ENCODE data around the gene PEMT.

PEMT gene

GRCh38 chr17:17587614-17588337 is 3.7 kb downstream of the PEMT start:
- peak overlapping the region; percentile 48 for H3K27ac ChIP-seq
- no peak for TF ChIP-seq Cebpa-rat (IDR thresholded peaks at IDR 0.05)
- H3K4me1 ChIP-seq = peaks cover 47% of the 10 kb centered on the region
- no peaks in the 10 kb centered on the region for H3K36me3 ChIP-seq
- no peaks in the 10 kb centered on the region for H3K9me3 ChIP-seq
- peak overlapping the region; percentile 65 for H3K4me2 ChIP-seq
- no peaks in the 10 kb centered on the region for H3K27me3 ChIP-seq
- peak overlapping the region; percentile 60 for H3K9ac ChIP-seq
- H3K4me3 ChIP-seq = no peak overlapping the region
- no peaks in the 10 kb centered on the region for H4K20me1 ChIP-seq

GRCh38 chr17:17582372-17582771 is 9.1 kb downstream of the PEMT start:
- no peak overlapping the region for H3K9ac ChIP-seq
- no peaks in the 10 kb centered on the region for H3K27me3 ChIP-seq
- no peak overlapping the region for H3K4me3 ChIP-seq
- H3K4me2 ChIP-seq = no peak overlapping the region
- H3K36me3 ChIP-seq = 0 out of 2 replicates have a peak, but pooled peaks cover under 1% of the 10 kb centered on the region
- H3K9me3 ChIP-seq = no peaks in the 10 kb centered on the region
- H4K20me1 ChIP-seq = no peaks in the 10 kb centered on the region
- peaks cover 6% of the 10 kb centered on the region for H3K4me1 ChIP-seq
- TF ChIP-seq Cebpa-rat (IDR thresholded peaks at IDR 0.05) = no peak
- no peak overlapping the region for H3K27ac ChIP-seq

GRCh38 chr17:17581509-17581908 is 10.0 kb downstream of the PEMT start:
- Histone ChIP-seq H4K20me1 (no peaks in the 10 kb centered on the region), H3K9ac (no peak overlapping the region), H3K4me2 (no peak overlapping the region), H3K9me3 (no peaks in the 10 kb centered on the region), H3K4me1 (no peaks in the 10 kb centered on the region), H3K27ac (no peak overlapping the region), H3K36me3 (peaks cover 9% of the 10 kb centered on the region), H3K27me3 (no peaks in the 10 kb centered on the region), H3K4me3 (no peak overlapping the region)
- no peak for TF ChIP-seq Cebpa-rat (IDR thresholded peaks at IDR 0.05)

- no peaks in the 10 kb centered on the region for H3K27me3 ChIP-seq
- H3K4me1 ChIP-seq = no peaks in the 10 kb centered on the region
- H3K4me2 ChIP-seq = no peak overlapping the region
- no peak overlapping the region for H3K4me3 ChIP-seq
- H3K9ac ChIP-seq = no peak overlapping the region
- no peak overlapping the region for H3K27ac ChIP-seq
- H4K20me1 ChIP-seq = no peaks in the 10 kb centered on the region
- no peaks in the 10 kb centered on the region for H3K9me3 ChIP-seq
- peaks cover 15% of the 10 kb centered on the region for H3K36me3 ChIP-seq
- TF ChIP-seq Cebpa-rat (IDR thresholded peaks at IDR 0.05) = no peak
Observed at GRCh38 chr17:17580662-17581470, 10.6 kb downstream of the PEMT start.

GRCh38 chr17:17579691-17580090 is 11.8 kb downstream of the PEMT start:
- TF ChIP-seq Cebpa-rat (IDR thresholded peaks at IDR 0.05) = no peak
- no peaks in the 10 kb centered on the region for H3K4me1 ChIP-seq
- no peak overlapping the region for H3K4me2 ChIP-seq
- no peak overlapping the region for H3K9ac ChIP-seq
- H3K27ac ChIP-seq = no peak overlapping the region
- peaks cover 27% of the 10 kb centered on the region for H3K36me3 ChIP-seq
- no peaks in the 10 kb centered on the region for H4K20me1 ChIP-seq
- no peaks in the 10 kb centered on the region for H3K27me3 ChIP-seq
- H3K4me3 ChIP-seq = no peak overlapping the region
- H3K9me3 ChIP-seq = no peaks in the 10 kb centered on the region

- H3K4me1 ChIP-seq = no peaks in the 10 kb centered on the region
- H3K4me3 ChIP-seq = no peak overlapping the region
- TF ChIP-seq Cebpa-rat (IDR thresholded peaks at IDR 0.05) = no peak
- H3K4me2 ChIP-seq = no peak overlapping the region
- no peak overlapping the region for H3K27ac ChIP-seq
- no peak overlapping the region for H3K9ac ChIP-seq
- no peaks in the 10 kb centered on the region for H4K20me1 ChIP-seq
- H3K9me3 ChIP-seq = no peaks in the 10 kb centered on the region
- peaks cover 33% of the 10 kb centered on the region for H3K36me3 ChIP-seq
- no peaks in the 10 kb centered on the region for H3K27me3 ChIP-seq
Observed at GRCh38 chr17:17577373-17577772, 14.1 kb downstream of the PEMT start.

GRCh38 chr17:17576772-17577234 is 14.7 kb downstream of the PEMT start:
- no peaks in the 10 kb centered on the region for H3K4me1 ChIP-seq
- TF ChIP-seq Cebpa-rat (IDR thresholded peaks at IDR 0.05) = no peak
- no peak overlapping the region for H3K4me2 ChIP-seq
- H3K9ac ChIP-seq = no peak overlapping the region
- H3K27me3 ChIP-seq = no peaks in the 10 kb centered on the region
- no peak overlapping the region for H3K4me3 ChIP-seq
- no peaks in the 10 kb centered on the region for H4K20me1 ChIP-seq
- peaks cover 38% of the 10 kb centered on the region for H3K36me3 ChIP-seq
- H3K27ac ChIP-seq = no peak overlapping the region
- H3K9me3 ChIP-seq = no peaks in the 10 kb centered on the region

GRCh38 chr17:17575360-17576251 is 15.9 kb downstream of the PEMT start:
- Histone ChIP-seq H3K27me3 (no peaks in the 10 kb centered on the region), H4K20me1 (0 out of 2 replicates have a peak, but pooled peaks cover under 1% of the 10 kb centered on the region), H3K9ac (no peak overlapping the region), H3K9me3 (no peaks in the 10 kb centered on the region), H3K4me3 (no peak overlapping the region), H3K4me1 (peaks cover 2% of the 10 kb centered on the region), H3K36me3 (peaks cover 44% of the 10 kb centered on the region), H3K4me2 (no peak overlapping the region), H3K27ac (0 out of 2 replicates have a peak overlapping the region, but pooled peaks have one; percentile 22)
- no peak for TF ChIP-seq Cebpa-rat (IDR thresholded peaks at IDR 0.05)

GRCh38 chr17:17573912-17574311 is 17.6 kb downstream of the PEMT start:
- Histone ChIP-seq H3K36me3 (peaks cover 47% of the 10 kb centered on the region), H3K9ac (no peak overlapping the region), H3K27me3 (no peaks in the 10 kb centered on the region), H3K4me3 (no peak overlapping the region), H3K9me3 (no peaks in the 10 kb centered on the region), H4K20me1 (0 out of 2 replicates have a peak, but pooled peaks cover 10% of the 10 kb centered on the region), H3K4me1 (peaks cover 19% of the 10 kb centered on the region), H3K27ac (no peak overlapping the region), H3K4me2 (no peak overlapping the region)
- no peak for TF ChIP-seq Cebpa-rat (IDR thresholded peaks at IDR 0.05)

Measured in BLaER1 (cell line).